Adrenal gland (tissue), 12 donors: ENCODE data around the gene RNF186. TPM values are rescaled to one million over a fixed set of nuclear protein-coding genes. Genes with fewer than 3 reads are reported as not detected.

Experiments
- DNase-seq, 7 donors: peaks; one replicate each; pipeline ENCODE4 v3.0.0-alpha.2; 2019 to 2020
- H3K27ac ChIP-seq, 5 donors: fragments of 200-600 bp; sonication (generic) in 4 of 5; 1 replicate in 3 of 5; 2 replicates in 2 of 5; pipeline versions ENCODE4 v1.5.1 to v1.8.0; 2016 to 2020; ENCODE audit warnings: mild to moderate bottlenecking in 1 of 5
- H3K27me3 ChIP-seq: fragments of 200-600 bp; 2 replicates; pipeline ENCODE4 v1.8.0; 2021
- H3K36me3 ChIP-seq, 2 donors: fragments of 200-600 bp; replicated peaks in 1 of 2; 1 replicate in 1 of 2; 2 replicates in 1 of 2; pipeline versions ENCODE4 v1.5.1 to v1.8.0; 2018 to 2022
- H3K4me1 ChIP-seq, 2 donors: fragments of 200-600 bp; replicated peaks in 1 of 2; 1 replicate in 1 of 2; 2 replicates in 1 of 2; pipeline versions ENCODE4 v1.5.1 to v1.8.0; 2018 to 2021
- H3K4me3 ChIP-seq, 4 donors: fragments of 200-600 bp; sonication (generic) in 3 of 4; one replicate each; pipeline ENCODE4 v1.5.1; 2016 to 2018
- H3K9me3 ChIP-seq, 3 donors: fragments of 200-600 bp; sonication (generic) in 1 of 3; replicated peaks in 1 of 3; 1 replicate in 2 of 3; 2 replicates in 1 of 3; pipeline versions ENCODE4 v1.5.1 to v1.8.0; 2016 to 2021
- POLR2A ChIP-seq, 2 donors: fragments of 450-650 bp; IDR thresholded peaks; one replicate each; pipeline ENCODE4 v1.6.1; 2017; ENCODE audit warnings: antibody characterized with exemption in 2 of 2, mild to moderate bottlenecking in 2 of 2, moderate library complexity in 1 of 2
- WGBS, 4 donors: extraction: QIAGEN DNeasy Blood & Tissue Kit in 2 of 4; methylation state at CpG; one replicate each; pipeline versions ENCODE4 v1.1.5 to v1.1.7; 2013 to 2017; 5-methylcytosine and 5-hydroxymethylcytosine counted together
- intact Hi-C, 2 donors: fragments of 100-400 bp; cut with DNase I; formaldehyde crosslinking; loops; one replicate each; pipeline versions ENCODE4 v1.14.1 to v1.15.0; 2022 to 2023
- polyA plus RNA-seq, 3 donors: library from polyadenylated mRNA; stranded (reverse); fragments of 200-250 nt in 2 of 3; fragments of 350-450 nt in 1 of 3; fragmentation: Illumina TruSeq in 1 of 3; extraction: RNeasy Lipid Tissue Mini Kit (QIAGEN cat#74804) in 1 of 3; gene quantifications; one replicate each; pipeline ENCODE4 v1.2.3, GENCODE V29; 2013 to 2014
- total RNA-seq, 9 donors: library from RNA; depleted of rRNA in 4 of 9; stranded (reverse); fragments of >200 nt in 4 of 9; fragments of 120-200 nt in 1 of 9; fragmentation: NEBNext Ultra II Directional in 1 of 9; extraction: Animal tissue kit (Norgen Biotek cat#: 25700) in 1 of 9; gene quantifications; one replicate each; pipeline versions ENCODE4 v1.1.0 to v1.2.4, GENCODE V29; 2013 to 2023
- TF ChIP-seq, protein P1 (sequence below), 6 experiments: fragments of 450-650 bp in 4 of 6; fragments of 200-600 bp in 2 of 6; sonication (generic) in 1 of 6; IDR thresholded peaks; 1 replicate in 5 of 6; 2 replicates in 1 of 6; pipeline versions ENCODE4 v1.5.1 to v1.8.0; 2016 to 2021; ENCODE audit warnings: antibody characterized with exemption in 6 of 6, mild to moderate bottlenecking in 2 of 6, moderate library complexity in 1 of 6
- donor health status: healthy with polysubstance abuse.
- donor health status: Bipolar disorder and iron deficiency.
- donor health status: DM: yes; HTN: yes; CAD: no.
- donor health status: DM: no; HTN: no; CAD: no.
- donor health status: DM: no; HTN: no; CAD: no.
- donor health status: DM: yes; HTN: yes; CAD: no.

RNF186 gene
- total and polyA plus RNA-seq, 12 donors, result not detected

GRCh38 chr1:19837866-19838265 is 22.8 kb upstream of the RNF186 start:
- no peak overlapping the region for H3K27ac ChIP-seq
- WGBS, 4 donors, result 57 to 80% (median 63%) methylated on average over 2 of the region's 2 CpGs
- H3K9me3 ChIP-seq, result no peaks in the 10 kb centered on the region
- H3K36me3 ChIP-seq, result no peaks in the 10 kb centered on the region
- no peak for TF ChIP-seq POLR2A (IDR thresholded peaks at IDR 0.05)
- TF ChIP-seq, protein P1, sequence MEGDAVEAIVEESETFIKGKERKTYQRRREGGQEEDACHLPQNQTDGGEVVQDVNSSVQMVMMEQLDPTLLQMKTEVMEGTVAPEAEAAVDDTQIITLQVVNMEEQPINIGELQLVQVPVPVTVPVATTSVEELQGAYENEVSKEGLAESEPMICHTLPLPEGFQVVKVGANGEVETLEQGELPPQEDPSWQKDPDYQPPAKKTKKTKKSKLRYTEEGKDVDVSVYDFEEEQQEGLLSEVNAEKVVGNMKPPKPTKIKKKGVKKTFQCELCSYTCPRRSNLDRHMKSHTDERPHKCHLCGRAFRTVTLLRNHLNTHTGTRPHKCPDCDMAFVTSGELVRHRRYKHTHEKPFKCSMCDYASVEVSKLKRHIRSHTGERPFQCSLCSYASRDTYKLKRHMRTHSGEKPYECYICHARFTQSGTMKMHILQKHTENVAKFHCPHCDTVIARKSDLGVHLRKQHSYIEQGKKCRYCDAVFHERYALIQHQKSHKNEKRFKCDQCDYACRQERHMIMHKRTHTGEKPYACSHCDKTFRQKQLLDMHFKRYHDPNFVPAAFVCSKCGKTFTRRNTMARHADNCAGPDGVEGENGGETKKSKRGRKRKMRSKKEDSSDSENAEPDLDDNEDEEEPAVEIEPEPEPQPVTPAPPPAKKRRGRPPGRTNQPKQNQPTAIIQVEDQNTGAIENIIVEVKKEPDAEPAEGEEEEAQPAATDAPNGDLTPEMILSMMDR (IDR thresholded peaks at IDR 0.05), result no peak
- intact Hi-C loops, result no loop called here
- H3K4me1 ChIP-seq, result no peaks in the 10 kb centered on the region
- DNase-seq, result no peak
- H3K4me3 ChIP-seq, result no peak overlapping the region
- no peaks in the 10 kb centered on the region for H3K27me3 ChIP-seq

DNA sequence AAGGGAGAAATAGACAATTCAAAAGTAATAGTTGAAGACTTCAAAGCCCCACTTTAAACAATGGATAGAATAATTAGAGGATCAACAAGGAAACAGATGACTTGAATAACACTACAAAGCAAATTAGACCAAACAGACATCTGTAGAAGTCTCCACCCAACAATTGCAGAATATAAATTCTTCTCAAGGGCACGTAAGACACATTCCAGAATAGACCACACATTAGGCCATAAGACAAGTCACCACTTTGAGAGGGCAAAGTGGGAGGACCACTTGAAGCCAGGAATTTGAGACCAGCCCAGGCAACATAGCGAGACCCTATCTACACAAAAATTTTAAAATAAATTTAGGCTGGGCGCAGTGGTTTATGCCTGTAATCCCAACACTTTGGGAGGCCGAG is 20.5 kb upstream of the RNF186 start:
- DNase-seq, result no peak
- Histone ChIP-seq H3K9me3 (no peaks in the 10 kb centered on the region), H3K27ac (no peak overlapping the region), H3K36me3 (no peaks in the 10 kb centered on the region), H3K4me3 (no peak overlapping the region), H3K4me1 (no peaks in the 10 kb centered on the region), H3K27me3 (no peaks in the 10 kb centered on the region)
- intact Hi-C loops, result no loop called here
- WGBS, 4 donors, result 92 to 100% (median 93%) methylated on average over 4 of the region's 4 CpGs
- no peak for TF ChIP-seq POLR2A (IDR thresholded peaks at IDR 0.05)
- TF ChIP-seq, protein P1 (IDR thresholded peaks at IDR 0.05), result no peak

DNA sequence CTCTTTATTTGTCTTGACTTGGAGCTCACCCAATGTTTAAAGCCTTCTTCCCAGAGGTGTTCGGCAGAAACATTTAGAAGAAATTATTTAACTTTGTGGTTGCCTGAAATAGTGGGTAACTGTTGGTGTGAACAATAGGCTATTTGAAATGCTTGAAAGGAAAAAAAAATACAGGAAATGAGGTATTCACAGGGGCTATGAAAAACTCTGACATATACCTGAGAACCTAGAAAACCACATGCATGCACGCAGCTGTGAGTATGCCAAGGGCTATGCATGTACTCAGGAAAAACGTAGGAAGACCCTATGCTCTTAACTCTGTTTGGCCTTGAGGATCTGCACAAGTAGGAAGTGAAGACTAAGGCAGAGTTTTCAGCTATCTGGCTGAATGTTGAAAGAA is 16.4 kb upstream of the RNF186 start:
- H3K4me3 ChIP-seq, result no peak overlapping the region
- intact Hi-C loops, result no loop called here
- no peak for DNase-seq
- H3K4me1 ChIP-seq, result no peaks in the 10 kb centered on the region
- TF ChIP-seq, protein P1 (IDR thresholded peaks at IDR 0.05), result no peak
- TF ChIP-seq POLR2A (IDR thresholded peaks at IDR 0.05), result no peak
- H3K9me3 ChIP-seq, result no peaks in the 10 kb centered on the region
- 76 to 87% (median 83%) methylated on average over 3 of the region's 3 CpGs for WGBS, 4 donors
- no peaks in the 10 kb centered on the region for H3K27me3 ChIP-seq
- H3K36me3 ChIP-seq, result no peaks in the 10 kb centered on the region
- no peak overlapping the region for H3K27ac ChIP-seq

DNA sequence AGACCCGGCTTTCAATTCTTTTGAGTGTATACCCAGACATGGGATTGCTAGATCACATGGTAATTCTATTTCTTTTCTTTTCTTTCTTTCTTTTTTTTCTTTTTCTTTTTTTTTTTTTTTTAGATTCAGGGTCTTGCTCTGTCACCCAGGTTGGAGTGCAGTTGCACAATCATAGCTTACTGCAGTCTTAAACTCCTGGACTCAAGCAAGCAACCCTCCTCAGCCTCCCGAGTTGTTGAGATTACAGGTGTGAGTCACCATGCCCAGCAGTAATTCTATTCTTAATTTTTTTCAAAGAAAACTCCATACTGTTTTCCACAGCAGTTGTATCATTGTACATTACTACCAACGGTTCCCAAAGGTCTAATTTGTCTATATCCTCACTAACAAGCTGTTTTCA is 13.5 kb upstream of the RNF186 start:
- intact Hi-C loops, result no loop called here
- no peak for TF ChIP-seq POLR2A (IDR thresholded peaks at IDR 0.05)
- TF ChIP-seq, protein P1 (IDR thresholded peaks at IDR 0.05), result no peak
- no peaks in the 10 kb centered on the region for H3K27me3 ChIP-seq
- H3K4me1 ChIP-seq, result no peaks in the 10 kb centered on the region
- H3K36me3 ChIP-seq, result no peaks in the 10 kb centered on the region
- H3K9me3 ChIP-seq, result no peaks in the 10 kb centered on the region
- no peak overlapping the region for H3K4me3 ChIP-seq
- H3K27ac ChIP-seq, result no peak overlapping the region
- 65 to 78% (median 69%) methylated on average over 3 of the region's 3 CpGs for WGBS, 4 donors
- no peak for DNase-seq
